Measurements from ENCODE around the gene NPLOC4. TPM values are rescaled to one million over a fixed set of nuclear protein-coding genes. Genes with fewer than 3 reads are reported as not detected.
"Not testable (repeated sequence)": the region's sequence is repeated elsewhere in the genome, so short reads cannot be mapped to it uniquely, and the experiment has no call there.

Gene NPLOC4
- 10 to 100 TPM; 42.5 to 62.6 (median 53.3) TPM for polyA plus RNA-seq (ENCODE audit: insufficient read depth in 1 of 5, insufficient read length in 5 of 5, low replicate concordance in 1 of 5)
- long read RNA-seq, donor 1, full-length matches to known transcripts = 10 of 10 reads
- long read RNA-seq, donor 1, partial matches to known transcripts = 0 of 10 reads
- long read RNA-seq, donor 1, other reads (novel, unspliced or antisense) = 0 of 10 reads
- long read RNA-seq, donor 2, full-length matches to known transcripts = 2 of 2 reads
- long read RNA-seq, donor 2, partial matches to known transcripts = 0 of 2 reads
- long read RNA-seq, donor 2, other reads (novel, unspliced or antisense) = 0 of 2 reads
- long read RNA-seq, donor 3, full-length matches to known transcripts = 3 of 13 reads
- long read RNA-seq, donor 3, partial matches to known transcripts = 10 of 13 reads
- long read RNA-seq, donor 3, other reads (novel, unspliced or antisense) = 0 of 13 reads
- long read RNA-seq, donor 4, full-length matches to known transcripts = 7 of 7 reads
- long read RNA-seq, donor 4, partial matches to known transcripts = 0 of 7 reads
- long read RNA-seq, donor 4, other reads (novel, unspliced or antisense) = 0 of 7 reads
- long read RNA-seq, donor 5, full-length matches to known transcripts = 7 of 7 reads
- long read RNA-seq, donor 5, partial matches to known transcripts = 0 of 7 reads
- long read RNA-seq, donor 5, other reads (novel, unspliced or antisense) = 0 of 7 reads
- long read RNA-seq, donor 6, full-length matches to known transcripts = 6 of 6 reads
- long read RNA-seq, donor 6, partial matches to known transcripts = 0 of 6 reads
- long read RNA-seq, donor 6, other reads (novel, unspliced or antisense) = 0 of 6 reads
- long read RNA-seq, donor 7, full-length matches to known transcripts = 5 of 77 reads
- long read RNA-seq, donor 7, partial matches to known transcripts = 56 of 77 reads
- long read RNA-seq, donor 7, other reads (novel, unspliced or antisense) = 16 of 77 reads
- long read RNA-seq, donor 8, full-length matches to known transcripts = 3 of 3 reads
- long read RNA-seq, donor 8, partial matches to known transcripts = 0 of 3 reads
- long read RNA-seq, donor 8, other reads (novel, unspliced or antisense) = 0 of 3 reads

DNA sequence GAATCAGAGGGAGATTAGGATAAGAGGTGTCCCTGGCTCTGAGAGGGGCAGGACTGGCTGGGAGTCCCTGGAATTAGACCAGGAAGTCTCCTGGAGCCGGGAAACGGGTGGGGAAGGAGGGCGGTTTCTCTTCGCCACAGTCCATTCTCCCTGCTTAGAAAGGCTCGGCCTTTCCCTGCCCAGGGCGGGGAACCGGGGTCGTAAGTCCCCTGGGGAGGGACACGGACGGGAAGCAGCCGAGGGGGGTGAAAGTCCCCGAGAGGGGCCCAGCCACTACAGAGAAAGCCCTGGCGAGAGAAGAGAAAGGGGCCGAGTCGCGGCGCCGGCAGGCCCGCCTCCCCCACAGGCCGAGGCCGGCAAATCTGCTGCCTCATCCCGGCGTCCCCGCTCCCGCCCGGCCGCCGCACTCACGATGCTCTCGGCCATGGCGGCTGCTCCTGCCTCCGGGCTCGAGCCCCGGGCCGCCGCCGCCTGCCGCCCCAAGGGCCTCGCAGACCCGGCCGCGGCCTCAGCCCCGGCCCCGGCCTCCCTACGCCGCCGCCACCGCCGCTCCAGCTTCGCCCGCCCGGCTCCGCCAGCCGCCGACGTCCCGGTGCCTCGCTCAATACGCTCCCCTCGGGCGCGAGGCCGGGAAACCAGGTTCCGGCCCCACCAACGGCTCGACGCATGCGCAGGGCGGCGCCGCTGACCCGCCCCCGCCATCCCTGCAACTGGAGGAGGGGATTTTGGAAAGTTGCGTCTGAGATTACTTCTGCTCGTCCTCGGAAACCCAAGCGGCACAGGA lies at the start of gene NPLOC4, which contains the start of gene TSPAN10:
NPLOC4 (minus strand) TSS at position 608 of the 784 bp plus-strand sequence; CDS start at position 426, 182 bp downstream.
TSPAN10 (plus strand) TSS at position 692 of the 784 bp plus-strand sequence. CDS start 5,217 bp downstream, outside the sequence.
- peak; percentile 88 to 89 for DNase-seq

DNA sequence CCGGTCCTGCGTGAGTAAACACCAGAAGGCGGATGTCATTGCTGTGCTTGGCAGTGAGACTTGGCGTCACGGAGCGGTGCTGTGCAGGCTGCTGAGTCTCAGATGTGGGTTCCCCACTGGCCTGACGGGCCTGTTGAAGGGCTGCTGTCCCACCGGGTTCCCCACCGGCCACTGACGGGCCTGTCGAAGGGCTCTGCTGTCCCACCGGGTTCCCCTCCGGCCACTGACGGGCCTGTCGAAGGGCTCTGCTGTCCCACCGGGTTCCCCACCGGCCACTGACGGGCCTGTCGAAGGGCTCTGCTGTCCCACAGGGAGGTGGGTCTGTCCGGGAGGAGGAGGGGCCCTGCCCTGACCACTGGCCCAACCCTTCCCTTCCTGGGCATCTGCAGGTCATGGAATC lies 49.7 kb upstream of the NPLOC4 start:
- DNase-seq = no peak

DNA sequence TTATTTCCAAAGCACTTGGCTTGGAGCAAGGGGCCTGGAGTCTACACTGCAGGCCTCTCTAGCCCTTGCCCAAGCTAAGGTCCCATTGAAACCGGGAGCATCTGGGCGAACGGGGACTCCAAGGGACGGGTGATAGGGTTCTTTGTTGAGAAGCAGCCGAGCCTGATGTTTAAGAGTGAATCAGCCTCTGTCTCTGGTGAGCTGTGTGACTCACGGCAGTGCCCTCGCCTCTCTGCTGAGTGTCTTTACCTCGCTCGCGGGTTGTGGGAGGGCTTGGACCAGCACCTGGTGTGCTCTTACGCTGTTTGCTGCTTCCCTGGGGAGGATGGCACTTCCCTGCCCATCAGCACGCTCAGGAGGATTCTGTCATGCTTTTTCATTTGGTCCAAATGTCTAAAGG lies 48.2 kb upstream of the NPLOC4 start:
- DNase-seq = no peak

DNA sequence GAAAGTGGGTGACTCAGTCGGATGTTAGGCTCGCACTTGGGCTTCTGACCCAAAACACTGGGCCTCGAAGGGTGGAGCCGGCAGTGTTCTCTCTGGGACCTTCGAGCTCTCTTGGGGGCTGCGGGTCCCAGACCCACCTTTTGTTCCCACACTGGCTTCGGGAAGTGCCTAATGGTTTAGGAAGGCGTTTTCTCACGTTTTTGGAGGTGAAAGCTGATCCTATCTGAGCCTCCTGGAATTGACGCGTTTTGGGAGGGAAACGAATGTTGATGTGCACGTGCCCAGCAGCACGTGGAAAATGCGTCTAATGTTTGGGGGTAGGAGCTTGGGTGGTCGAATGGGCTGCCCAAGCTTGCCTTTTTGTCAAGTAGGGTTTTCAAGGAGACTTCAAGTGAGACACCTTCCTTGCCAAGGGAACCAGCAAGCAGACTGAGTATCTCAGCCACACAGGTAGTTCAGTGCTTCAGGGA lies 47.6 kb upstream of the NPLOC4 start:
- DNase-seq = no peak

DNA sequence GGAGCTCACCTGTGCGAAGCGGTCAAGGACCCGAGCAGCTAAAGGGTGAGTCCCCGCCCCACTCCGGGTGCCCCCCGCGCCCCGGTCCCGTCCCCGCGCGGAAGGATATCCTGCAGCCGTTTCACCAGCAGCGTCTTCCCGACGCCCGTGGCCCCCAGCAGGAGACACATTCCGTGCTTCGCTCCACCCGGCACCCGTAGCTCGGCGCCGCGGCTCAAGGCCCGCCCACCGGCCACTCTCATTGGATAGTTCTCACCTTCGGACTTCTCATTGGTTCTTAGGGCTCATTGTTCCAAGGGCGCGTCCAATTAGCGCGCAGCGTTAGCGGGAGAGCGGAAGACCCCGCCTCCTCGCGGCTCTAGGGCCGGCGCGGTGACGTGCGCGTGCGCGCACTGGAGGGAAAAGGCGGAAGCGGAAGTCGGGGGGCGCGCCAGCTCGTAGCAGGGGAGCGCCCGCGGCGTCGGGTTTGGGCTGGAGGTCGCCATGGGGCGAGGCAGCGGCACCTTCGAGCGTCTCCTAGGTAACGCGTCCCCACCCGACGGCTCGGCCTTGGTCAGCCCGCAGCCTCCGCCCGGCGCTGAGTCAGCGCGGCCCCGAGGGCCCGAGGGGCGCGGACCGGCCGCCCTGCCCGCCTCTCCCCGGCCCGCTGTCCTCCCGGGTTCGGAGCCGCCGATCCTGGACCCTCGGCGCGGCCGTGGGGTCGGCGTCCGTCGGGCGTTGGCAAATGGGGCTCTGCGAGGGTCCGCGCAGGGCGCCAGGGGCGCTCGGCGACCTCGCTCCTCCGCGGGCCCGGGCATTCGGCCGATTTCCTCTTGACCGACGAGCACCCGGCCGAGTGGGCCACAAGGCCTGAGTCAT lies 46.9 kb upstream of the NPLOC4 start, which contains the start of the genes ARL16 and HGS:
ARL16 (minus strand) TSS at position 214 of the 858 bp plus-strand sequence; CDS start at position 170, 44 bp downstream.
HGS (plus strand) TSS at position 428 of the 858 bp plus-strand sequence; CDS start at position 484, 56 bp downstream.
- DNase-seq = peak; percentile 99 to 100

DNA sequence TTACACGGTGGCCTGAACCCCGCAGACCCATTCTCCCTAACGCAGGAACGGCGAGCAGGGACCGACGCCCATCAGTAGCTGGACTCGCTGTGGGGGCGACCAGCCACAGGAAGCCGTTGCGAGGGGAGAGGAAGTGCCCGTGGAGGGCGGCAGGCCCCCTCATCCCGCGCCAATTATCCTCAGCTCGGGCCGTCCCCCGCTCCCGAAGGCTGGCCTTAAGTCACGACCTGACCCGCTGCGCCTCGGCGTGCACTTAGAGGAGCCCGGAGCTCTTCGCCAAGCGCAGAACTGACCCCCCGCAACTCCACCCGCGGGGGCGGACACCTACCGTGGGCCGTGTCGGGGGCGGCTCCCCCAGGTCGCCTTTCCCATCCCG lies 46.3 kb upstream of the NPLOC4 start:
- DNase-seq = no peak

DNA sequence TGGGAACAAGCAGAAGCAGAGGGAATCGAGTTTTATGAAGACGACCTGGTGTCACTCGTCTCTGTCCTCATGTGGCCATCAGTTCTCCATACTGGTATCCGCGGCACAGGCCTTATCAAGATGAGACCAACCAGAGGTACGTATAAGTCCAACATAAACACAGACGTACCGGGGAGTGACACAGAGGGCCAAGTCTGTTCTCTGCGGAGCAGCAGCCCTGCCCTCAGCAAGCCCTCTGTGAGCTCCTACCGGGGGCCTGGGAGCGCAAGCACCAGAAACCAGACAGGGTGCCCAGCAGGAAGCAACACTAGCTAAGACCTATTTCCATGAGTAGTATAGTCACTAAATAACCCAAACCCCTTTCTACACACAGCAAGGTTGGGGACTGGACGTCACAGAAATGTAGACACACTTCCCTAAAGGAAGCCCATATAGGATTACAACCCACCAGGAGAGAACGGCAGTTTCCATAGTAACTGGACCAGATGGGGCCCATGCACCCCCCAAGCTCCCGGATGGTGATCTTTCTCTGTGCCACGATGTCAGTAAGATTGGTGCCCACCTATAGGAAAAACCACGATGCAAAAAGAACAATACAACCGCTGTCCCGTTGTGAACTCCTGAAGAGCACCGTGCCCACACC lies 45.8 kb upstream of the NPLOC4 start:
- DNase-seq = no peak

DNA sequence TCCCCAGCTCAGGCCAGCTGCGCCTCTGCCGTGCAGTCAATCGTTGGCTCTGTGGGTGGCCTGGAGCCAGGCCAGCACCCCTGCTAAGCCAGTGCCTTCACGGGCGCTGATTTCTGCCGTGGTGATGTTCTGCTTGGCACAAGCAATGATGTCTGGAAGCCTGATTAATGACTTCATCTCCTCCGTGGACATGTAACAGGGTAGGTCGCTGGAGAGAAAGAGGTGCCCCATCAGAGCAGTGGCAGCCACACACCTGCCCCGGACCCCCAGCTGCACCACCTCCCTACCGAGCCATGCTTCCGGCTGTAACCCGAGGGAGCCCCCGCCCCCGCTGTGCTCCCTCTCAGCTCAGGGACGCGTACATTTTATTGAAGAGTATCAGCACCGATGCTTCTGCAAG lies 44.8 kb upstream of the NPLOC4 start:
- DNase-seq = no peak

DNA sequence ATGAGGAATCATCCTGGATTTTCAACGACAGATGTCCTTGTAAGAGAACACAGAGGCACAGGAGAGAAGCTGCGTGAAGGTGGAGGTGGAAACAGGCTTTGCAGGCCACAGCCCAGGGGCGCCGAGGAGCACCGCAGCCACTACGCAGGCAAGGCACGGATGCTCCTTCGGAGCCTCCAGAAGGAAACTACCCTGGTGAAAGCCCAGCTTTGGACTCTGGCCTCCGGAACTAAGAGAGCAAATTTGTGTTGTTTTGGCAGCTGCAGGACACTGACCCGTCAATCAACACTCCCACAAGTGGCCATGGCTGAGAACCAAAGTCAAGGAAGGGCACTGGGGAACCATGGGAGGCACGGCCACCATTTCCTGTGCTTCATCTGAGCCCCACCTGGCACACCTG lies 43.2 kb upstream of the NPLOC4 start:
- no peak for DNase-seq

DNA sequence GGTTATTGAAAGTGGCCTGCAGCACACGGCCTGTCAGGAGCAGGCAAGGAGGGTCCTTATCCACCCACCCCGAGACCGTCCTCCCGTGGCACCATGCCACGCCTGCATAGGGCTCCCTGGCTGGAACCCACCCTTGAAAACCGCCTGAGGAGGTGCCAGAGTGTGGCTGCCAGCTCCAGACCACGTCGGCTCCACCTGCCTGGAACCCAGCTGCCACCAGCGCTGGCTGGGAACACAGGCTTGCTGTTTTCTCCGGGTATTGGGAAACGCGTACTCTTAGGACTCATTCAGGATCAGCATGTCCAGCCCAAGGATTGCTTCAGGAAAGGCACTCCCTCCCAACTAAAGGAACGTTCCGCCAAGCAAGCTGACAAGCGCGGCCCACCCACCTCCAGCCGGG lies 40.0 kb upstream of the NPLOC4 start:
- no peak for DNase-seq

DNA sequence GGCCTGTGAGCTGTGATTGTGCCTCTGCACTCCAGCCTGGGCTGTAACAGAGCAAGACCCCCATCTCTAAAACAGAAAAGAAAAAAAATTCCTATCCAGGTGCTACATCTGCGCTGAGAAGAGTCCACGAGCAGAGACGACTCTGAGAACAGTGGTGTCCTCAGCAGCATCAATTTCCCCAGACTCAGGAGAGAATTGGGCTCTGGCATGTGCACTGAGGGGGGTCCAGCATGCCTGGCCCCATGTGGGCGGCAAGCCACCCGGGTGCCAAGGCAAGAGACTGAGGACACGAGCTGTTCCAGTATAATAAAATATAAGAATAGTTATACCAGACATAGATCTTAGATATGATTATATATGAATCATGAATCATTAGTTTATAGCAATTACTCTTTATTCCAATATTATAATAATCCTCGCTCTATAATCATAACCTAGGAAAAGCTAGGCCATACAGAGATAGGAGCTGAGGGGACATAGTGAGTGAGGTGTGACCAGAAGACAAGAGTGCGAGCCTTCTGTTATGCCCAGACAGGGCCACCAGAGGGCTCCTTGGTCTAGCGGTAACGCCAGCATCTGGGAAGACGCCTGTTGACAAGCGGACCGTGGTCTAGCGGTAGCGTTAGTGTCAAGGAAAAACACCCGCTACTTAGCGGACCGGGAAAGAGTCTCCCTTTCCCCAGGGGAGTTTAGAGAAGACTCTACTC lies 38.8 kb upstream of the NPLOC4 start:
- not testable (repeated sequence) for DNase-seq

DNA sequence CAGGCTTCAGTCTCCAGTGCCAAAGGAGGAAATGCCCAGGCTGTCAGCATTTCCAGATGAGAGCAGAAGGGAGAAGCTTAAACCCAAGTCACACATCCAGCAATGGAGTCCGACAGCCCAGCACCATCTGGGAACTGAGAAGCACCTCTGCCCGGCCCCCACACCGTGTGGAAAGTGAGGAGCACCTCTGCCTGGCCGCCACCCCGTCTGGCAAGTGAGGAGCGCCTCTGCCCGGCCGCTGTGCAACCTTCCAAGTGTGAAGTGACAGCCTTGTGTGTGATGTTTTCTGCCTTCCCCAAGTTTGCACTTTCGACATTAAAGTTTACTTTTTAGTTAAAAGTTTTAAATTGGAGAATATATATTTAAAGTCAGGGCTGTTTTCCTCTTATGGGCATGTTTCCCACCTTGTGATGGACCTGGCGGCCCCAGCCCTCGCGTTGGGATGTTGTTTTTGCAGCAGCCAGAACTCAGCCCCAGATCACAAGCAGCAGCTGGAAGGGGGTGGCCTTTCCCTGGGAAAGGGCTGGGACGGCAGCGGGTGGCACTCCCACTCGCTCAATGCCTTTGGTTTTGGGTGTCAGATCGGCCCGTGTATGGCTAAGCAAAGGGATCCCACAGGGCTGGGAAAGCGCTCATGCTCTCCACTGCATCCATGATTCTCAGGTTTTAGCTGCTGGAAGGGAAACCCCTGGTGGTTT lies 36.8 kb upstream of the NPLOC4 start:
- no peak for DNase-seq

DNA sequence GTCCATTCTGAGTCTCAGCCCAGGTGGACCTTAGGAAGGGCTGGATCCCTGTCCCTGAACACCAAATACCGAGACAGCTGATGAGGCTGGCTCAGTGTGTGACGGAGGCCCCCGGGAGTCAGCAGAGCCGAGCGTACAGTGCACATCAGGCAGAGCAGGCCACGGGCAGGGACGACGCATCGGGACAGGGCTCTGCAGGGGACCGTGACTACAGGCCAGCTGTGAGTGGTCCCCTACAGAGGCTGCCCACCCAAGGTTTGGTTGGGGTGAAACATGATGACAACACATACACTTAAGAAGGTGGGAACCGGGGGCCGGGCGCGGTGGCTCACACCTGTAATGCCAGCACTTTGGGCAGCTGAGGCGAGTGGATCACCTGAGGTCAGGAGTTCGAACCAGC lies 36.0 kb upstream of the NPLOC4 start:
- no peak for DNase-seq

DNA sequence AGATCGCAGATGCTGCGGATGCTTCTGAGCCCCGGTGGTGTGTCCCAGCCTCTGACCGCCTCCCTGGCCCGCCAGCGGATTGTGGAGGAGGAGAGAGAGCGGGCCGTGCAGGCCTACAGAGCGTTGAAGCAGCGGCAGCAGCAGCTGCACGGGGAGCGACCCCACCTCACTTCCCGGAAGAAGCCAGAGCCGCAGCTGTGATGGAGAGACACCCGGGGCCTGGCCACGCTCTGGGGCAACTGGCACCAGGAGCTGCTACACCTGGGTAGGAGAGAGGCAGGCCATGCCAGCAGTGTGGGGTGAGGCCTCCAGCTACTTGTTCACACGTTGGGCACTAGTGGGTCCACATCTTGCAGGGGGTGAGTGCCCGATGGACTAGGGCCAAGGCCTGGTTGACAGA lies 35.6 kb upstream of the NPLOC4 start:
- DNase-seq = no peak

DNA sequence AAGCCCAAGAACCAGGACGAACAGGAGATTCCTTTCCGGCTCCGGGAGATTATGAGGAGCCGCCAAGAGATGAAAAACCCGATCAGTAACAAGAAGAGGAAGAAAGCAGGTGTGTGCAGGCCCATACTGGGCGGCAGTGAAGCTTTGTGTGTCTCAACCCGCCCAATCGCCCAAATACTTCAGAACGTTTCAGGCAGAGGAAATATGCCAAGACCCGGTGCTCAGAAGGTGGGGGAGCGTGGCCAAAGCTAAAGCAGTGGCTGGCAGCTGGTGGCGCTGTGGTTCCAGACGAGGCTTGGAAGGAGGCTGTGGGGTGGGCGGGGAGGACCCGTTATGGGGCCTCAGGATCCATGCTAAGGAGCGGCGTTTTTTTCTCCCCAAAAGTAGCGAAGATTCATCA lies 30.8 kb upstream of the NPLOC4 start:
- no peak for DNase-seq

DNA sequence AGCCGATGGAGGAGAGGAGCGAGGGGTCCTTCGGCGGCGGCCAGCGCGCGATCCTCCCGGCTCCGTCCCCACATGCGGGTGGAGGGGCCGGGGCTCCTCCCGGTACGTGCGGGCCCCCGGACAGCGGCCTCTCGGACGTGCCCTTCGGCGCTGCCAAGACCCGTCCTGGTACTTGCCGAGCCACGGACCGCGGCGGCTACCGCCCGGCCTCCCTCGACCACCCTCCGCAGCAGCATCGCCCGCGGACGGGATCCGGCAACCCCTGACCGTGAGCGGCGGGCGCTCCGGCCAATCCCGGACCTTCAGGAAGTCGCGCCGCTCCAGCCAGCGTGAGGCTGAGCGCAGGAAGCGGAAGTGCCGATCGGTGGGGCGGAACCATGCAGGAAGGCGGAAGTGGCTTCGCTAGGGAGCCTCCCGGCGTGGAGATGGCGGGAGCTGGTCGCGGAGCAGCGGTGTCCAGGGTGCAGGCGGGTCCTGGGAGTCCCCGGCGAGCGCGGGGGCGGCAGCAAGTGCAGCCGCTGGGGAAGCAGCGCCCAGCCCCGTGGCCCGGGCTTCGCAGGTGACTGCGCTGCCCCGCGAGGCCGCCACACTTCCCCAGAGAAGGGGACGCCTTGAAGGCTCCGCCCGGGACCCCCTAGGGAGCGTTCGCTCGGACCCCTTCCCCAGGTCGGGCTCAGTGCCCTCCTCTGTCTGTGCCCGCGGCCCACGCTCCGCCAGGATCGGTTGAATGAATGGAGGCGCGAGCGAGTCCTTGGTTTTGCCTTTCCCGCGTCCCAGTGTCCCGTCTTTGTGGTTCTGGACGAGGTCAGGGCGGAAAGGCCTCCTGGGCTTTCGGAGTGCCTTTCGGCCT lies 29.7 kb upstream of the NPLOC4 start, which contains the start of the genes CCDC137 and OXLD1:
CCDC137 (plus strand) TSS at position 396 of the 850 bp plus-strand sequence; CDS start at position 426, 30 bp downstream.
OXLD1 (minus strand) TSS at position 264 of the 850 bp plus-strand sequence; CDS start at position 236, 28 bp downstream.
- DNase-seq = peak; percentile 92

DNA sequence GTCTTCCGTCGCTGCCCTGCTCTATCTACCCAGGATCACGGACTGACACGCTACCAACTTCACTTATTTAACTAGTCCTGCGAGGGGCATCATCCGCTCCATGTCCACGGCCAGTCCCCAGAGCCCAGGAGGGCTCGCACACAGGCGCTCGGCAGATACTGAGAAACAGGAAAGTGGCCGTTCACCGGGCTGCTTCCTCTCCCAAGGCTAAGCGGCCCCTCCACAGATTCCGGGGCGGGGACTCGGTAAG lies 29.1 kb upstream of the NPLOC4 start:
- DNase-seq = no peak

All from right lung (tissue), 10 donors.